Hematopoietic multipotent progenitor cell treated with erythropoietin and hydrocortisone succinate and interleukin-3 and kit ligand, for 6 days (in vitro differentiated cells): ENCODE measurements around the gene PPIP5K2.
"Not testable (repeated sequence)": the region's sequence is repeated elsewhere in the genome, so short reads cannot be mapped to it uniquely, and the experiment has no call there.

ENCODE experiments used
- DNase-seq: peaks from one replicate; pipeline ENCODE4 v3.0.0-alpha.2; 2015

PPIP5K2 gene

GRCh38 chr5:103119765-103120606, at the start of gene PPIP5K2, which contains the start of gene GIN1:
Gene PPIP5K2, plus strand, starts transcription at chr5:103120301. Its CDS starts 9,289 bp downstream, at chr5:103129590.
Gene GIN1, minus strand, starts transcription at chr5:103120138. Its CDS starts 11,431 bp downstream, at chr5:103108707.
- peak; percentile 99 for DNase-seq

GRCh38 chr5:103073500-103073899, 46.6 kb upstream of the PPIP5K2 start:
- not testable (repeated sequence) for DNase-seq

DNA sequence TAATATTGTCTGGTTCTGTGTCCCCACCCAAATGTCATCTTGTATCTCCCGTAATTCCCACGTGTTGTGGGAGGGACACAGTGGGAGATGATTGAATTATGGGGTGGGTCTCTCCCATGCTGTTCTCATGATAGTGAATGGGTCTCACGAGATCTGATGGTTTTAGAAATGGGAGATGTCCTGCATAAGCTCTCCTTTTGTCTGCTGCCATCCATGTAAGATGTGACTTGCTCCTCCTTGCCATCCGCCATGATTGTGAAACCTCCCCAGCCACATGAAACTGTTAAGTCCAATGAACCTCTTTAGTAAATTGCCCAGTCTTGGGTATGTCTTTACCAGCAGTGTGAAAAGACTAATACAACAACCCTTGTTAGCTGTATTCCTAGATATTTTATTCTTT, 44.7 kb upstream of the PPIP5K2 start:
- no peak for DNase-seq

DNA sequence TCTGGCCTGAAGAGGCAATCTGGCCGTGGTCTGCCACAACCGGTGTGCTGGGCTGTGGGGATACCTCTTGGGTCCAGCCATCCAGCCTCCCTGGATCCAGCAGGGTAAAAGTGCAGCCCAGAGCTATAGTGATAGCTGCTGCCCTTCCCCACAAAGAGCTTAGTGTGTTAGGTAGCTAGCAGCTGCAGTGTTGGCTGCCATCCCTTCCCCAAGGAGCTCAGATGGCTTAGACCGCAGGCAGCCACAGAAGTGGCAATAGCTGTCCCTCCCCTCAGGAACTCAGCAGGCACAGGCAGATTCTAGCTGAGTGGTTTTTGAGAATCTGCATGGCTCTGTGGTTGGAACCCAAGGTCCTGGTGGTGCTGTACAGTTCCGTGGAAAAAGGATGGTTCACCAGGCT, 40.3 kb upstream of the PPIP5K2 start:
- no peak for DNase-seq

DNA sequence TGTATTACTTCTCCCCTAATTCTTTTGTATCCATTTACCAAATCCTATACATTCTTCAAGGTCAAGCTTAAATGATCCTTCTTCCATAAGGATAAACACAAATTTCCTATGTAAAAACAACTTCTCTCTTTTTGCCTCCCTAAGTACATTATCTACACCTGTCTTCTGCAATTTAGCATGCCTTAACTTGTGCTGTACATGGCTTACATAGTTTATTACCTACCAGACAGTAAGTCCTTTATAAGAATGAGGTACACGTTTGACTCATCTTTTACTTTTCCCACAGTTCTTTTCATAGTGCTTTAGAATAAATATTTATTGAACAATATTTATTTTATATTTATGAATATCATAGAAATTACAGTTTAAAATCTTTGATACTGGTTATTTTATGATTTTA, 33.6 kb upstream of the PPIP5K2 start:
- no peak for DNase-seq

DNA sequence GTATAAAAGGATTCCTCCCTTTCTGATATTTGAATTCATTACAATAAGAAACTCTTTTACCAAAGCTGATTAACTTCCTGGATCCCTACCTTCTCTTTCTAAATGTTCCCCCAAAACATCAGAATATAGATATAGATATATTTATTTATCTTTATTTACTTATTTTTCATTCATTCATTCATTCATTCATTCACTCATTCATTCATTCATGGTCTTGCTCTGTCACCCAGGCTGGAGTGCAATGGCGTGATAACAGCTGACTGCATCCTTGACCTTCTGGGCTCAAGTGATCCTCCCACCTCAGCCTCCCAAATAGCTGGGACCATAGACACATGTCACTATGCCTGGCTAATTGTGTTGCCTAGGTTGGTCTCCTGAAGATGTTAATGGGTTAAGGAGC, 30.8 kb upstream of the PPIP5K2 start:
- no peak for DNase-seq

GRCh38 chr5:103090791-103091190, 29.3 kb upstream of the PPIP5K2 start:
- no peak for DNase-seq

- DNase-seq, result no peak
These were observed 27.4 kb upstream of the PPIP5K2 start for GRCh38 chr5:103092676-103093075.

- no peak for DNase-seq
These were observed 26.4 kb upstream of the PPIP5K2 start for GRCh38 chr5:103093727-103094126.

DNA sequence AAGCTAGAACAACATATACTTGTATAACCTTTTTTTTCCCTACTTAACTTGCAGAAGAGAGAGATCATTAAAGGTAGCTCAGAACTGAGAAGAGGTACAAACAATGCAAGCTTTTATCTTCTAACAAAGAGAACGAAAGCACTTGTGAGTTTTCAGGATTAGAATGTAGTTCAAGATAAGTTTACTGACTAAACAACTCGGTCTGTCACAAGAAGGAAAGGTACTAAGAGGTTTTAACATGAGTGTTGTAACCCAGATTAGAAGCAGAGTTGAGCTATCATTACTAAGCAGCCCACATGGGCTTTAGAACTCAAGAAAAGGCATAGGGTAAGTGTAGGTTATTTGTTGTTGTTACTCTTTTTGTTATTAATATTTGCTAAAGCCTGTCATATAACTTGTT, 25.4 kb upstream of the PPIP5K2 start:
- DNase-seq, result peak; percentile 78

- peak; percentile 34 for DNase-seq
These were observed 21.1 kb upstream of the PPIP5K2 start for GRCh38 chr5:103098993-103099392.

GRCh38 chr5:103101079-103101750, 18.9 kb upstream of the PPIP5K2 start:
- DNase-seq, result peak; percentile 47

DNA sequence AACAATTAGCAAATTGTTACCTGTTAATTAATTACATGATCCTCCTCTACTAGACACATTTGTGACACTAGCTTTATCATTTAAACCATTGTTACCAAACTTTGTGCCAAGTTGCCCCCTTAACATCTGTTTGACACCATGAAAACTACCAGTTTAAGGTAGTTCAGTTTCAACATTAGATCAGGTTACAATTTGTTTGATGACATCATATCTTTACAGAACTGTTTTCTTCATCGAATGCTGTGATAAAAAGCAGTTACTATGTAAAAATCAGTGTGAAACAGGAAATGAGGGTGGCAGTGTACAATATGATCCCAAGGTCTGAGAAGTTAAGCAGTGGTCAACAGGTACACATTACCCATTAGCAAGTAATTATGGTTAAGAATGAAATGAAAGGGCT, 17.9 kb upstream of the PPIP5K2 start:
- DNase-seq, result no peak

DNA sequence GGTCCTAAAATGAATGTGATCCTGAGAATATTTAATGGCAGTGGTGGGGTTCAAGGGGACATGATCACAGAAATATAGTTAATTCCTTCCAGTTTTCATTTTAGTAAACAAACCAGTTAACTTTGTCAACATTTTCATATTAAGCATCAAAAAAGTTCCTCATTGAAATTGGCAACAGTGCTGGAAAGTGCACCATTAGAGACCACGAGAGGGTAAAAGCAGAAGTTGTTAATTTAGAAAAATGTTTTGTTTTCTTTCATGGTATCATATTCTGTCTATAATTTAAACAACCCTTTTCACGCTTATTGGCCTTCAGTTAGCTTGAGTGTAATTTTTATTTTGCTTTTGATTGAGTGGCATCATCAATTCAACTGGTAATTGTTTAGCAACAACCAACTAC, 12.0 kb upstream of the PPIP5K2 start:
- no peak for DNase-seq

DNA sequence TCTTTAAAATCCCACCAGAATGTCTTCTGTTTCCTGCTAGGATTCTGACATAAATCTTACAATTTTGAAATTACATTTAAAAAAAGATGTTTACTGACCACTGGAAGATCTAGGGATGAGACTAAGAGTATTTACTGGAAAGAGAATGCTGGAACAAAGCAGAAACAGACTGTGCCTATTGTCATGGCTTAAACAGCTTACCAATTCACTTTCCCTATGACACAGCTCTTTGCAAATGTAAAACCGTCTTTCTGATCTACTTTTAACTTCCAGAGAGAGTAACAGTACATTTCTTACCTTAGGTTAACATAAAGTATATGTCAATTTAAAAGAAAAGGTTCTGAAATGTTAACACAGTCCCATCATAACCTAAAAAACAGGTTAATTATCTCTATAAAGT, 10.8 kb upstream of the PPIP5K2 start:
- DNase-seq, result no peak

GRCh38 chr5:103110403-103110802, 9.7 kb upstream of the PPIP5K2 start:
- DNase-seq, result no peak

- DNase-seq, result peak; percentile 66
These were observed 8.6 kb upstream of the PPIP5K2 start for GRCh38 chr5:103111468-103111867.

- no peak for DNase-seq
These were observed 7.2 kb upstream of the PPIP5K2 start for GRCh38 chr5:103112910-103113309.

- no peak for DNase-seq
These were observed 5.7 kb upstream of the PPIP5K2 start for GRCh38 chr5:103114440-103114839.

DNA sequence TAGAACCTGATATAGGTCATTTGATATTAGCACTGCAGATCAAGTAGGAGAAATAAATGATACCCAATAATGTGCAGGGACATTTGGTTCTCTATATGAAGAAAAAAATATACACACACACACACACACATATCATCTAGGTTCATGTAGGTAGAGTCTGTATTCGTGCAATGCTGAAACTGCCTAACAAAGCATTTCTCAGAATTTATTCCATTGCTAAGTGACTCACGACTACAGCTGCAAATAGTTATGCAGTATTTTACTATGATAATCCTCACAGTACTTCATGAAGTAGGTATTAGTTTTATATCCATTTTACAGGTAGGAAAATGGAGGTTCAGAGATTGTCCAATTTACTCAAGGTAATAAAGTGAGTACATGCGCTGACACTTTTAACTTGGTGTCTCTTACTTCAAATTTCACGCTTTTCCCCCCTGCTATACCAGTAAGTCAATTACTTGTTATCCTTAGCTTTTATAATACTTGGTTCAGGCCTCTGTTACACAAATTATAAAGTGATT, 2.6 kb upstream of the PPIP5K2 start:
- no peak for DNase-seq

DNA sequence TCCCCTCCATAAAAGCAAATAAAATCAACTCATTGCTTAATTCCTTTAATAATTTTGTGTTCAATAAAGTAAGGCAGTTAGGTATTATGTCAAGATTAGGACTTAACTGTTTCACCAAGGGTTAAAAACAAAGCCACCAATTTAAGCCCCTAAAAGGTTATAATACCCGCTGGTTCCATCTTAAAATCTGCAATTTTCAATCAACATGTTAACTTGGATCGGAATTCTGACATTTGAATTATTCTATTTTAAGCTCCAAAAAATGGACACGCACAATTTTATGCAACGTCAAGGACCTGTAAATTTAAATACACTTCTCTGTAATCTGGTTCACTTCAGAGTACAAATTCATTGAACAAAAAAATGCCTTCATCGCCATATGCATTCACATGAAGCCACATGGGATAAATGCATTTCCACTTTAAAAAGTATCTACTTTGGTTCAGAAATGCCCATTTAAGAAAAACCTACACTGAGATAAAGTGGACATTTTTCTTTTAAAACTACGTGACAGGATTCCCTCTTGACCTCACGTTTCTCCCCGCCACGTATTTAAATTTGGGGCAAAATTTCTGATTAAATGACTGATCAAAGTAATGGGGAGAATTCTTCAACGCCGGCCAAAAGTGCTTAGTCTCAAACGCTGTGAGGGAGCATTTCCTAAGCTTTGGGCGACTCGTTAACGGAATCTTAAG, 884 bp upstream of the PPIP5K2 start:
- DNase-seq, result peak; percentile 64

GRCh38 chr5:103120607-103121200, 603 bp downstream of the PPIP5K2 start:
- DNase-seq, result peak; percentile 45

GRCh38 chr5:103122242-103122641, 2.1 kb downstream of the PPIP5K2 start:
- no peak for DNase-seq
